Body of pancreas (tissue), 4 donors: Measurements from ENCODE around the gene COG2. TPM values are rescaled to one million over a fixed set of nuclear protein-coding genes. Genes with fewer than 3 reads are reported as not detected.

Experiments
- ATAC-seq: fragments of 150-250 bp; one replicate; pipeline ENCODE4 v1.9.1; 2016
- DNase-seq, 4 donors: peaks; one replicate each; pipeline ENCODE4 v3.0.0-alpha.2; 2019
- H3K27ac ChIP-seq, 4 donors: fragments of 200-600 bp; sonication (generic); 1 replicate in 3 of 4; 2 replicates in 1 of 4; pipeline versions ENCODE4 v1.5.1 to v1.6.1; 2016 to 2019; ENCODE audit warnings: mild to moderate bottlenecking in 1 of 4, mixed read lengths in 1 of 4, moderate library complexity in 1 of 4
- H3K27me3 ChIP-seq, 2 donors: fragments of 200-600 bp; sonication (generic); one replicate each; pipeline ENCODE4 v1.6.0; 2016; ENCODE audit warnings: mild to moderate bottlenecking in 1 of 2
- H3K36me3 ChIP-seq, 2 donors: fragments of 200-600 bp; sonication (generic); replicated peaks in 1 of 2; 2 replicates each; pipeline ENCODE4 v1.5.1; 2016; ENCODE audit warnings: low read depth in 2 of 2; ENCODE audit not compliant: insufficient read depth in 1 of 2
- H3K4me1 ChIP-seq: fragments of 200-600 bp; sonication (generic); one replicate; pipeline ENCODE4 v1.6.0; 2016
- H3K4me3 ChIP-seq, 2 donors: fragments of 200-600 bp; sonication (generic); 1 replicate in 1 of 2; 2 replicates in 1 of 2; pipeline ENCODE4 v1.5.1; 2016 to 2019
- H3K9me3 ChIP-seq, 3 donors: fragments of 200-600 bp; sonication (generic); 1 replicate in 2 of 3; 2 replicates in 1 of 3; pipeline ENCODE4 v1.5.1; 2016
- CTCF ChIP-seq, 7 experiments: fragments of 450-650 bp in 4 of 7; fragments of 200-600 bp in 3 of 7; sonication (generic) in 3 of 7; IDR thresholded peaks; one replicate each; pipeline ENCODE4 v1.5.1; 2016 to 2019; ENCODE audit warnings: antibody characterized with exemption in 7 of 7
- POLR2A ChIP-seq, 3 donors: fragments of 450-650 bp; IDR thresholded peaks; one replicate each; pipeline ENCODE4 v1.6.1; 2016; ENCODE audit warnings: antibody characterized with exemption in 3 of 3, mild to moderate bottlenecking in 2 of 3
- WGBS, 2 donors: methylation state at CpG; one replicate each; pipeline ENCODE4 v1.1.5; 2017; 5-methylcytosine and 5-hydroxymethylcytosine counted together
- intact Hi-C: fragments of 100-400 bp; cut with DNase I; formaldehyde crosslinking; loops from one replicate; pipeline ENCODE4 v1.15.1; 2023
- total RNA-seq, 2 donors: library from RNA; depleted of rRNA; stranded (reverse); fragments of >200 nt; gene quantifications; one replicate each; pipeline ENCODE4 v1.1.0, GENCODE V29; 2016

Gene COG2
- total RNA-seq, 2 donors from 2014 or later = 13.7 to 26.0 TPM

DNA sequence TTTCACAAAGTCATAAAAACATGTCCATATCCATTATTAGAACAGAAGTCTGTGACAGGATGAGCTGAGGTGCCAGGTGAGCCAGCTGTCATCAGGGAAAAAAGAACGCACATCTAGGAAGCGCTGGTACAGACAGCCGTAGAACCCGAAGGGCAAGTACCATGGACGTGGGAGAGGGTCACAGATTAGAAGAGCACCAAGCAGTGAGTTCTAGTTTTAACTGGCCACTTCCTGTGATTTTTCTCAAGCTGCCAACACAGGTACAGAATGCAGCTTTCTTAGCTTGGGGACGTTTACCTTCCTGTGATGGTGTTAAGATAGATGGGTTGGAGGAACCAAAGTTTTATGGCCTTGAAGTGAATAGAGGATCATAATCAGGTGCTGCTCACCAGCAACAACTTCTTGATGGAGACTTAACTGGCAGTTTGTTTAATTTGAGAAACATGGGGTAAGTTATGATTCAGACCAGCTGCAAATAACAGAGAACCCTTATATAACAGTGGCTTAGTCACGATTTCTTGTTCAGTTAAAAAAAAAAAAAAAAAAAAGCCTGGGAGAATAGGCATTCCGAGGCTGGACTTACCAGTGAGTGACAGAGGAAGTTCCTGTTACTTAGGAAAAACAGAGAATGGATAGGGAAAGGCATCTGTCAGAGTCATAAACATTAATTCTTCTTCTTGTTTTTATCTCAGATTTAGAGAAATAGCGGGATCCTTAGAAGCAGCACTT lies 40.8 kb downstream of the COG2 start:
- H3K27ac ChIP-seq = no peak overlapping the region
- intact Hi-C loops = no loop called here
- DNase-seq (no peak), ATAC-seq (no peak)
- no peak for TF ChIP-seq CTCF (IDR thresholded peaks at IDR 0.05)
- TF ChIP-seq POLR2A (IDR thresholded peaks at IDR 0.05) = no peak
- no peak overlapping the region for H3K4me3 ChIP-seq
- H3K36me3 ChIP-seq = peaks cover 0 to 34% of the 10 kb centered on the region in 2 donors
- peaks cover 25% of the 10 kb centered on the region for H3K4me1 ChIP-seq
- no peaks in the 10 kb centered on the region for H3K9me3 ChIP-seq
- H3K27me3 ChIP-seq = no peaks in the 10 kb centered on the region
- WGBS, 2 donors = 85 to 88% methylated on average over 9 of the region's 9 CpGs

GRCh38 chr1:230684146-230684545 lies 41.9 kb downstream of the COG2 start:
- ATAC-seq (no peak), DNase-seq (no peak)
- Histone ChIP-seq H3K27ac (no peak overlapping the region), H3K4me1 (peaks cover 25% of the 10 kb centered on the region), H3K27me3 (no peaks in the 10 kb centered on the region), H3K36me3 (peaks cover 0 to 34% of the 10 kb centered on the region in 2 donors), H3K9me3 (no peaks in the 10 kb centered on the region), H3K4me3 (no peak overlapping the region)
- intact Hi-C loops = no loop called here
- 94 to 96% methylated on average over 2 of the region's 2 CpGs for WGBS, 2 donors
- no peak for TF ChIP-seq POLR2A (IDR thresholded peaks at IDR 0.05)
- no peak for TF ChIP-seq CTCF (IDR thresholded peaks at IDR 0.05)

DNA sequence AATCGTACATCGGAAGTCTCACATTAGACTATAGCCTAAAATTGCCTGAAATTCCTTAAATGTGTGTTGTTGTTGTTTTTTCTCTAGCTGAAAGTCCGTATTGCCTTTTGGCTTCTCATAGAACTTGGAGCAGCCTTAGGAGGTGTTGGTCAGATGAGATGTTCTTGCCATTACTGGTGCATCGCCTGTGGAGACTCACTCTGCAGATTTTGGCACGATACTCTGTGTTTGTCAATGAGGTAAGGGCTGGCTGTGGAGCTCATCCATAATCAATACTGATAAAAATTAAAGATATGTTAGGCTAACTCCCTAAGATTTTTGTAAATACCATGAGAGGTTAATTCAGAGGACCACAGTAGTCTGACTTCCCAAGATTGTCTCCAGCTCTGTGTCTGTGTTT lies 42.7 kb downstream of the COG2 start:
- no peak for ATAC-seq
- H3K4me1 ChIP-seq = peaks cover 24% of the 10 kb centered on the region
- no peaks in the 10 kb centered on the region for H3K27me3 ChIP-seq
- 81 to 86% methylated on average over 5 of the region's 5 CpGs for whole genome bisulfite sequencing, 2 donors
- no peak overlapping the region for H3K4me3 ChIP-seq
- peaks cover 0 to 39% of the 10 kb centered on the region in 2 donors for H3K36me3 ChIP-seq
- H3K9me3 ChIP-seq = no peaks in the 10 kb centered on the region
- no peak for TF ChIP-seq CTCF (IDR thresholded peaks at IDR 0.05)
- TF ChIP-seq POLR2A (IDR thresholded peaks at IDR 0.05) = no peak
- intact Hi-C loops = no loop called here
- no peak overlapping the region for H3K27ac ChIP-seq
- DNase-seq = no peak

GRCh38 chr1:230686747-230687146 lies 44.5 kb downstream of the COG2 start:
- Histone ChIP-seq H3K4me3 (no peak overlapping the region), H3K27me3 (no peaks in the 10 kb centered on the region), H3K27ac (no peak overlapping the region), H3K9me3 (no peaks in the 10 kb centered on the region), H3K4me1 (peaks cover 6% of the 10 kb centered on the region), H3K36me3 (peaks cover 0 to 54% of the 10 kb centered on the region in 2 donors)
- 83 to 85% methylated on average over 5 of the region's 5 CpGs for WGBS, 2 donors
- DNase-seq (no peak), ATAC-seq (no peak)
- intact Hi-C loops = no loop called here
- TF ChIP-seq CTCF (IDR thresholded peaks at IDR 0.05) (no peak), POLR2A (IDR thresholded peaks at IDR 0.05) (no peak)

- H3K4me3 ChIP-seq = no peak overlapping the region
- intact Hi-C loops = no loop called here
- H3K4me1 ChIP-seq = no peaks in the 10 kb centered on the region
- TF ChIP-seq POLR2A (IDR thresholded peaks at IDR 0.05) (no peak), CTCF (IDR thresholded peaks at IDR 0.05) (no peak)
- no peaks in the 10 kb centered on the region for H3K27me3 ChIP-seq
- WGBS, 2 donors = 93% methylated on average over 9 of the region's 9 CpGs
- H3K36me3 ChIP-seq = peaks cover 8 to 46% of the 10 kb centered on the region in 2 donors
- no peak for ATAC-seq
- no peaks in the 10 kb centered on the region for H3K9me3 ChIP-seq
- no peak for DNase-seq
- H3K27ac ChIP-seq = no peak overlapping the region
These were observed 47.8 kb downstream of the COG2 start for GRCh38 chr1:230690101-230690500.
